Activated T-cell treated with anti-CD3 and anti-CD28 coated beads, Interleukin-2, amount 50 U/mL, for 72 hours (primary cell): Measurements from ENCODE around the gene NDUFC2. TPM values are rescaled to one million over a fixed set of nuclear protein-coding genes. Genes with fewer than 3 reads are reported as not detected.

Source experiments
- ATAC-seq, 2 donors: fragments of 150-1000 bp; cut with Tn5 transposase; replicated peaks in 1 of 2; 2 replicates each; pipeline ENCODE4 v1.10.0; 2021; ENCODE audit warnings: moderate library complexity in 2 of 2, mild to moderate bottlenecking in 1 of 2
- DNase-seq, 2 donors: peaks; one replicate each; pipeline ENCODE4 v3.0.0; 2021 to 2022; ENCODE audit warnings: mixed read lengths in 1 of 2
- H3K27ac Mint-ChIP-seq: one replicate; pipeline ENCODE4 v1.8.0; 2022; ENCODE audit warnings: mild to moderate bottlenecking, moderate library complexity, mixed read lengths
- H3K27me3 Mint-ChIP-seq: one replicate; pipeline ENCODE4 v1.8.0; 2022; ENCODE audit warnings: low read depth, mixed read lengths
- H3K36me3 Mint-ChIP-seq, 2 donors: one replicate each; pipeline ENCODE4 v1.8.0; 2022; ENCODE audit warnings: mixed read lengths in 2 of 2, mild to moderate bottlenecking in 1 of 2; ENCODE audit not compliant: insufficient read depth in 2 of 2
- H3K4me1 Mint-ChIP-seq: one replicate; pipeline ENCODE4 v1.8.0; 2022; ENCODE audit warnings: low read depth, mixed read lengths
- H3K4me3 Mint-ChIP-seq, 2 donors: one replicate each; pipeline ENCODE4 v1.8.0; 2022; ENCODE audit warnings: mild to moderate bottlenecking in 2 of 2, mixed read lengths in 2 of 2, moderate library complexity in 2 of 2
- H3K9me3 Mint-ChIP-seq, 2 donors: one replicate each; pipeline ENCODE4 v1.8.0; 2022; ENCODE audit warnings: mixed read lengths in 2 of 2
- total RNA-seq, 2 donors: library from RNA; stranded (reverse); gene quantifications; one replicate each; pipeline ENCODE4 v1.2.3, GENCODE V29; 2022

Gene NDUFC2
- total RNA-seq: 100 to 1,000 TPM; 190 to 199 TPM

- Mint-ChIP-seq H3K4me1 (peaks cover 56% of the 10 kb centered on the region), H3K27me3 (no peaks in the 10 kb centered on the region), H3K4me3 (peak within 1 kb of the TSS; percentile 89 to 91), H3K9me3 (no peaks in the 10 kb centered on the region), H3K36me3 (peaks cover 4 to 10% of the 10 kb centered on the region in 2 donors), H3K27ac (peak within 1 kb of the TSS; percentile 78)
- peak; percentile 73 to 81 for DNase-seq
- ATAC-seq: peak; percentile 84 to 90
Measured at GRCh38 chr11:78079232-78080083, at the start of gene NDUFC2. Gene NDUFC2, minus strand, starts transcription at chr11:78079862. Its CDS starts 118 bp downstream, at chr11:78079744.

- no peak for DNase-seq
- Mint-ChIP-seq H3K36me3 (peaks cover 2 to 3% of the 10 kb centered on the region in 2 donors), H3K4me1 (peaks cover 8% of the 10 kb centered on the region), H3K27me3 (no peaks in the 10 kb centered on the region), H3K9me3 (no peaks in the 10 kb centered on the region), H3K27ac (no peak overlapping the region), H3K4me3 (no peak overlapping the region)
- ATAC-seq: no peak
Measured at GRCh38 chr11:78127403-78127802, 47.7 kb upstream of the NDUFC2 start.

GRCh38 chr11:78112582-78113275 lies 33.1 kb upstream of the NDUFC2 start:
- no peaks in the 10 kb centered on the region for H3K27me3 Mint-ChIP-seq
- H3K27ac Mint-ChIP-seq: no peak overlapping the region
- peaks cover 2 to 21% of the 10 kb centered on the region in 2 donors for H3K36me3 Mint-ChIP-seq
- no peak for ATAC-seq
- no peak for DNase-seq
- no peaks in the 10 kb centered on the region for H3K9me3 Mint-ChIP-seq
- H3K4me3 Mint-ChIP-seq: no peak overlapping the region
- H3K4me1 Mint-ChIP-seq: no peaks in the 10 kb centered on the region

GRCh38 chr11:78111298-78111697 lies 31.6 kb upstream of the NDUFC2 start:
- DNase-seq (no peak), ATAC-seq (no peak)
- peaks cover 2 to 18% of the 10 kb centered on the region in 2 donors for H3K36me3 Mint-ChIP-seq
- H3K4me3 Mint-ChIP-seq: no peak overlapping the region
- no peaks in the 10 kb centered on the region for H3K4me1 Mint-ChIP-seq
- peak overlapping the region; percentile 41 for H3K27ac Mint-ChIP-seq
- no peaks in the 10 kb centered on the region for H3K27me3 Mint-ChIP-seq
- H3K9me3 Mint-ChIP-seq: no peaks in the 10 kb centered on the region

- ATAC-seq (no peak), DNase-seq (no peak)
- Mint-ChIP-seq H3K27me3 (no peaks in the 10 kb centered on the region), H3K27ac (peak overlapping the region; percentile 41), H3K4me3 (no peak overlapping the region), H3K9me3 (no peaks in the 10 kb centered on the region), H3K36me3 (peaks cover 2 to 18% of the 10 kb centered on the region in 2 donors), H3K4me1 (no peaks in the 10 kb centered on the region)
Measured at GRCh38 chr11:78110830-78111229, 31.2 kb upstream of the NDUFC2 start.

GRCh38 chr11:78110351-78110750 lies 30.7 kb upstream of the NDUFC2 start:
- no peaks in the 10 kb centered on the region for H3K4me1 Mint-ChIP-seq
- DNase-seq (no peak), ATAC-seq (no peak)
- no peak overlapping the region for H3K4me3 Mint-ChIP-seq
- peaks cover 2 to 18% of the 10 kb centered on the region in 2 donors for H3K36me3 Mint-ChIP-seq
- no peak overlapping the region for H3K27ac Mint-ChIP-seq
- no peaks in the 10 kb centered on the region for H3K27me3 Mint-ChIP-seq
- H3K9me3 Mint-ChIP-seq: no peaks in the 10 kb centered on the region

- Mint-ChIP-seq H3K27ac (no peak overlapping the region), H3K4me1 (no peaks in the 10 kb centered on the region), H3K36me3 (peaks cover 2 to 20% of the 10 kb centered on the region in 2 donors), H3K9me3 (no peaks in the 10 kb centered on the region), H3K4me3 (no peak overlapping the region), H3K27me3 (no peaks in the 10 kb centered on the region)
- DNase-seq (no peak), ATAC-seq (no peak)
Measured at GRCh38 chr11:78109081-78110015, 29.7 kb upstream of the NDUFC2 start.

- H3K9me3 Mint-ChIP-seq: no peaks in the 10 kb centered on the region
- ATAC-seq (no peak), DNase-seq (no peak)
- H3K27ac Mint-ChIP-seq: no peak overlapping the region
- peaks cover 8 to 19% of the 10 kb centered on the region in 2 donors for H3K36me3 Mint-ChIP-seq
- H3K4me3 Mint-ChIP-seq: no peak overlapping the region
- no peaks in the 10 kb centered on the region for H3K4me1 Mint-ChIP-seq
- no peaks in the 10 kb centered on the region for H3K27me3 Mint-ChIP-seq
Measured at GRCh38 chr11:78100676-78101472, 21.2 kb upstream of the NDUFC2 start.

- no peaks in the 10 kb centered on the region for H3K4me1 Mint-ChIP-seq
- no peak overlapping the region for H3K27ac Mint-ChIP-seq
- H3K9me3 Mint-ChIP-seq: no peaks in the 10 kb centered on the region
- DNase-seq (no peak), ATAC-seq (no peak)
- no peak overlapping the region for H3K4me3 Mint-ChIP-seq
- H3K36me3 Mint-ChIP-seq: peaks cover 8 to 22% of the 10 kb centered on the region in 2 donors
- no peaks in the 10 kb centered on the region for H3K27me3 Mint-ChIP-seq
Measured at GRCh38 chr11:78100261-78100660, 20.6 kb upstream of the NDUFC2 start.

GRCh38 chr11:78099666-78100065 lies 20.0 kb upstream of the NDUFC2 start:
- Mint-ChIP-seq H3K27ac (no peak overlapping the region), H3K4me1 (peaks cover 3% of the 10 kb centered on the region), H3K4me3 (no peak overlapping the region), H3K36me3 (peaks cover 10 to 23% of the 10 kb centered on the region in 2 donors), H3K27me3 (no peaks in the 10 kb centered on the region), H3K9me3 (peaks cover under 1% of the 10 kb centered on the region in 2 donors)
- ATAC-seq (no peak), DNase-seq (no peak)

GRCh38 chr11:78097666-78098385 lies 18.2 kb upstream of the NDUFC2 start:
- Mint-ChIP-seq H3K4me1 (peaks cover 17% of the 10 kb centered on the region), H3K36me3 (peaks cover 11 to 24% of the 10 kb centered on the region in 2 donors), H3K27me3 (no peaks in the 10 kb centered on the region), H3K9me3 (peaks cover 2 to 3% of the 10 kb centered on the region in 2 donors), H3K4me3 (no peak overlapping the region), H3K27ac (no peak overlapping the region)
- ATAC-seq: no peak
- DNase-seq: no peak
